NB4 (cell line): ENCODE results near the gene ACE.

Source experiments
- CTCF ChIP-seq: IDR thresholded peaks from one replicate; pipeline ENCODE4 v1.5.1; 2012; ENCODE audit warnings: low read depth, low read length
- MAX ChIP-seq: IDR thresholded peaks from 2 replicates; pipeline ENCODE4 v1.6.1; 2011; ENCODE audit warnings: low read depth, low read length
- MYC ChIP-seq: IDR thresholded peaks from 2 replicates; pipeline ENCODE4 v1.6.1; 2011; ENCODE audit warnings: low read depth, low read length
- POLR2A ChIP-seq: IDR thresholded peaks from 2 replicates; pipeline ENCODE4 v1.6.1; 2011; ENCODE audit warnings: mild to moderate bottlenecking; ENCODE audit not compliant: insufficient read length; ENCODE audit errors: extremely low read depth

GRCh38 chr17:63475491-63476412 lies 1.1 kb upstream of the ACE start:
- TF ChIP-seq CTCF, result no peak
- no peak for TF ChIP-seq MAX
- no peak for TF ChIP-seq POLR2A
- no peak for TF ChIP-seq MYC
